Caco-2 (cell line): Measurements from ENCODE around the gene TM4SF5. TPM values are rescaled to one million over a fixed set of nuclear protein-coding genes. Genes with fewer than 3 reads are reported as not detected.

Source experiments
- BruUV-seq: library from RNA; stranded (reverse); fragments of 400-500 nt; replicated peaks from 2 replicates; lab custom pipeline; 2021; lab: Mats Ljungman, UMichigan
- CTCF ChIA-PET: fragments of 300-600 bp; sonication (Branson Sonifier 250); formaldehyde crosslinking; loops from one replicate; lab custom pipeline; 2022; ENCODE audit warnings: antibody characterized with exemption; lab: Charles Lee
- POLR2A ChIA-PET: fragments of 300-600 bp; sonication (Branson Sonifier 250); formaldehyde crosslinking; loops from one replicate; lab custom pipeline; 2022; ENCODE audit warnings: antibody characterized with exemption; lab: Charles Lee
- DNase-seq, 2 experiments: peaks; one replicate each; pipeline versions ENCODE4 v3.0.0 to v3.0.0-alpha.2; 2020 to 2022
- H3K27me3 ChIP-seq: replicated peaks from 2 replicates; pipeline ENCODE4 v1.6.0; 2011; ENCODE audit warnings: low read length; ENCODE audit not compliant: control insufficient read depth, insufficient read depth
- H3K36me3 ChIP-seq: 2 replicates; pipeline ENCODE4 v1.5.1; 2011; ENCODE audit warnings: low read length; ENCODE audit not compliant: control insufficient read depth, insufficient read depth
- H3K4me1 ChIP-seq: fragments of 250-450 bp; sonication (Bioruptor Pico); 2 replicates; pipeline ENCODE4 v1.5.1; 2020; ENCODE audit warnings: mild to moderate bottlenecking
- H3K4me3 ChIP-seq: 2 replicates; pipeline ENCODE4 v1.5.1; 2011; ENCODE audit warnings: low read depth, mild to moderate bottlenecking, control low read depth, low read length
- H3K9me3 ChIP-seq: fragments of 250-450 bp; sonication (Bioruptor Pico); 2 replicates; pipeline ENCODE4 v1.5.1; 2020; ENCODE audit warnings: mild to moderate bottlenecking, moderate library complexity
- H3K27ac Mint-ChIP-seq: one replicate; pipeline ENCODE4 v1.8.0; 2022; ENCODE audit warnings: mixed read lengths; ENCODE audit not compliant: unreplicated experiment
- H3K27me3 Mint-ChIP-seq: one replicate; pipeline ENCODE4 v1.8.0; 2022; ENCODE audit warnings: mixed read lengths; ENCODE audit not compliant: insufficient read depth, unreplicated experiment
- H3K36me3 Mint-ChIP-seq: one replicate; pipeline ENCODE4 v1.8.0; 2022; ENCODE audit warnings: mild to moderate bottlenecking, mixed read lengths; ENCODE audit not compliant: insufficient read depth, unreplicated experiment
- H3K4me1 Mint-ChIP-seq: one replicate; pipeline ENCODE4 v1.8.0; 2022; ENCODE audit warnings: low read depth, mixed read lengths; ENCODE audit not compliant: unreplicated experiment
- H3K4me3 Mint-ChIP-seq: one replicate; pipeline ENCODE4 v1.8.0; 2022; ENCODE audit warnings: mild to moderate bottlenecking, moderate library complexity, mixed read lengths; ENCODE audit not compliant: unreplicated experiment
- H3K9me3 Mint-ChIP-seq: one replicate; pipeline ENCODE4 v1.8.0; 2022; ENCODE audit warnings: mixed read lengths; ENCODE audit not compliant: unreplicated experiment
- intact Hi-C: fragments of 100-400 bp; cut with micrococcal nuclease; formaldehyde crosslinking; loops from one replicate; pipeline ENCODE4 v1.10.0; 2022; ENCODE audit not compliant: unreplicated experiment
- total RNA-seq: library from RNA; stranded (reverse); gene quantifications from 2 replicates; pipeline ENCODE4 v1.2.3, GENCODE V29; 2022
- TF ChIP-seq, protein P1 (sequence below), 2 experiments: fragments of 200-600 bp in 1 of 2; IDR thresholded peaks; 1 replicate in 1 of 2; 2 replicates in 1 of 2; pipeline versions ENCODE4 v1.5.1 to v1.8.0; 2011 to 2022; ENCODE audit warnings: antibody characterized with exemption in 1 of 2, control low read depth in 1 of 2, inconsistent platforms in 1 of 2, low read depth in 1 of 2, low read length in 1 of 2, mild to moderate bottlenecking in 1 of 2, moderate library complexity in 1 of 2; ENCODE audit not compliant: insufficient read depth in 1 of 2, severe bottlenecking in 1 of 2, unreplicated experiment in 1 of 2

Gene TM4SF5
- total RNA-seq, 1 experiment from 2014 or later = 9.9 TPM

DNA sequence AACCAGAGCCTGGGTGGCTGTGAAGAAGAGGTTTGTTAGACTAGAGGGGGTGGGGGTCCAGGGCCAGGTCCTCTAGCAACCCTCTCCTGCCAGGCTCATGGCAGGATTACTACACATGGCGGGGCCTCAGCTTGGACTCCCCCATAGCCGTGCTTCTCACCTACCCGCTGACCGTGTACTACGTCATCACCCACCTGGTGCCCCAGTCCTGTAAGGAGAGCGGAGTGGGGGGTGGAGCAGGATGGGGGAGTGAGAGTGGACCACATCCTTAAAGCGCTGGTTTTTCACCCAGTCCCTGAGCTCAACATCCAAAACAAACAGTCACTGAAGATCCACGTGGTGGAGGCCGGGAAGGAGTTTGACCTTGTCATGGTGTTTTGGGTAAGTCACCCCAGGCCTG lies 27.8 kb upstream of the TM4SF5 start:
- DNase-seq = no peak
- H3K27ac Mint-ChIP-seq = no peak overlapping the region
- no TSS peak for BruUV-seq
- TF ChIP-seq, protein P1, sequence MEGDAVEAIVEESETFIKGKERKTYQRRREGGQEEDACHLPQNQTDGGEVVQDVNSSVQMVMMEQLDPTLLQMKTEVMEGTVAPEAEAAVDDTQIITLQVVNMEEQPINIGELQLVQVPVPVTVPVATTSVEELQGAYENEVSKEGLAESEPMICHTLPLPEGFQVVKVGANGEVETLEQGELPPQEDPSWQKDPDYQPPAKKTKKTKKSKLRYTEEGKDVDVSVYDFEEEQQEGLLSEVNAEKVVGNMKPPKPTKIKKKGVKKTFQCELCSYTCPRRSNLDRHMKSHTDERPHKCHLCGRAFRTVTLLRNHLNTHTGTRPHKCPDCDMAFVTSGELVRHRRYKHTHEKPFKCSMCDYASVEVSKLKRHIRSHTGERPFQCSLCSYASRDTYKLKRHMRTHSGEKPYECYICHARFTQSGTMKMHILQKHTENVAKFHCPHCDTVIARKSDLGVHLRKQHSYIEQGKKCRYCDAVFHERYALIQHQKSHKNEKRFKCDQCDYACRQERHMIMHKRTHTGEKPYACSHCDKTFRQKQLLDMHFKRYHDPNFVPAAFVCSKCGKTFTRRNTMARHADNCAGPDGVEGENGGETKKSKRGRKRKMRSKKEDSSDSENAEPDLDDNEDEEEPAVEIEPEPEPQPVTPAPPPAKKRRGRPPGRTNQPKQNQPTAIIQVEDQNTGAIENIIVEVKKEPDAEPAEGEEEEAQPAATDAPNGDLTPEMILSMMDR (IDR thresholded peaks at IDR 0.05; ENCODE audit: insufficient read depth in 1 of 2, low read depth in 1 of 2, low read length in 1 of 2, severe bottlenecking in 1 of 2, unreplicated experiment in 1 of 2) = no peak
- intact Hi-C loops = no loop called here
- no peak overlapping the region for H3K4me3 Mint-ChIP-seq
- H3K9me3 Mint-ChIP-seq = no peaks in the 10 kb centered on the region
- Histone ChIP-seq H3K36me3 (no peaks in the 10 kb centered on the region), H3K4me1 (no peaks in the 10 kb centered on the region), H3K27me3 (no peaks in the 10 kb centered on the region), H3K4me3 (no peak overlapping the region), H3K9me3 (no peaks in the 10 kb centered on the region)
- CTCF ChIA-PET = no interaction called here
- H3K27me3 Mint-ChIP-seq = no peaks in the 10 kb centered on the region
- POLR2A ChIA-PET = no interaction called here
- H3K4me1 Mint-ChIP-seq = no peaks in the 10 kb centered on the region
- peaks cover 6% of the 10 kb centered on the region for H3K36me3 Mint-ChIP-seq

DNA sequence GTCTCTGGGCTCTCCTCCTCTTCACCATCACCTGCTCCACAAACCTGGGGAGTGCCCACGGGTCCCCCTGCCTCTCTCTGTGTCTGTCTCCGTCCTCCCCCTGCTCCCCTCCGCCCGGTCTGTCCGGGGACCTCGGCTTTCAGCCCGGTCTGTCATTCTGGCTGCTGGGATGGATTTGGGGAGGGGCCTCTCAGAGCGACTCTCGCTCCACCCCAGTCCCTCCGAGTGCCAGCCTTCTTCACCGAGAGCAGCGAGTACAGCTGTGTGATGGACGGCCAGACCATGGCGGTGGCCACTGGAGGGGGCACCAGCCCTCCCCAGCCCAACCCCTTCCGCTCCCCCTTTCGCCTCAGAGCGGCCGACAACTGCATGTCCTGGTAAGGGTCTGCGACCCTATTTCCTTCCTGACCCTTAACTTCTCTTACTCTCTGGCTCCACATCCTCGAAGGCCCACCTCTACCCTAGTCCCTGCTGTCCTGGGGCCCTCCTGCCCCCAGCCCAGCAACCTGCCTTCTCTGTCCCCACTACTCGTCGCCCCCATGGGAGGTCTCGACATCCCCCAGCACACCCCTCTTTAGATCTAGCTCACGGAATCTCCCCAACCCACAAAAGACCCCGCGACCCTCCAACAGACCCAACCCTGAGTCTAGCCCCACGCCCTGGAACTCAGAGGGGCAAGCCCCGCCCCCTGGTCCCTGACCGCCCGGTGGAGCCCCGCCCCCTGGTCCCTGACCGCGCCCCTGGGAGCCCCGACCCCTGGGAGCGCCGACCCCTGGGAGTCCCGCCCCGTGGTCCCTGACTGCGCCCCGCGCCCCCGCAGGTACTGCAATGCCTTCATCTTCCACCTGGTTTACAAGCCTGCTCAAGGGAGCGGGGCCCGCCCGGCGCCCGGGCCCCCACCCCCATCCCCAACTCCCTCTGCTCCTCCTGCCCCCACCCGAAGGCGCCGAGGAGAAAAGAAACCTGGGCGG lies 26.4 kb upstream of the TM4SF5 start:
- Mint-ChIP-seq H3K36me3 (peaks cover 2% of the 10 kb centered on the region), H3K4me1 (no peaks in the 10 kb centered on the region), H3K9me3 (no peaks in the 10 kb centered on the region), H3K27me3 (no peaks in the 10 kb centered on the region), H3K4me3 (no peak overlapping the region), H3K27ac (no peak overlapping the region)
- POLR2A ChIA-PET = no interaction called here
- H3K36me3 ChIP-seq = no peaks in the 10 kb centered on the region
- intact Hi-C loops = no loop called here
- H3K4me3 ChIP-seq = no peak overlapping the region
- no peak for DNase-seq
- H3K9me3 ChIP-seq = no peaks in the 10 kb centered on the region
- no peaks in the 10 kb centered on the region for H3K4me1 ChIP-seq
- CTCF ChIA-PET = no interaction called here
- no TSS peak for BruUV-seq
- no peaks in the 10 kb centered on the region for H3K27me3 ChIP-seq
- TF ChIP-seq, protein P1 (IDR thresholded peaks at IDR 0.05; ENCODE audit: insufficient read depth in 1 of 2, low read depth in 1 of 2, low read length in 1 of 2, severe bottlenecking in 1 of 2, unreplicated experiment in 1 of 2) = no peak

DNA sequence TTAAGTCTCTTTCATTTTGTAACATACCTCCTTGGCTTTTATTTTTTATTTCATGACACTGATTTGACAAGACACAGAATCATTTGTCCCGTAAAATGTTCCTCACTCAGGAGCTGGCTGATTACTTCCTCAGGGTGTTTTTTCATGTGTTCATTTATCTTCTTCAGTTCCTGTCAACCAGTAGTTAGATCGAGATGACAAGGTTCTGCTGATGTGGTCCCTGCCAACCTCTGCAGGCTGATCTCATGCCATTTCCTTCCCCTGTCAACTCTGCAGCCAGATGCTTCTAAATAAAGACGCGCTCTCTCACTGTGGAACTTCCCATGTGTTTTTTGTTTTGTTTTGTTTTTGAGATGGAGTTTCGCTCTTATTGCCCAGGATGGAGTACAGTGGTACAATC lies 23.8 kb upstream of the TM4SF5 start:
- CTCF ChIA-PET = no interaction called here
- no peaks in the 10 kb centered on the region for H3K27me3 Mint-ChIP-seq

More for the DNA sequence above, 23.8 kb upstream of the TM4SF5 start:
- Histone ChIP-seq H3K4me3 (no peak overlapping the region), H3K9me3 (no peaks in the 10 kb centered on the region), H3K27me3 (no peaks in the 10 kb centered on the region), H3K4me1 (no peaks in the 10 kb centered on the region), H3K36me3 (no peaks in the 10 kb centered on the region)
- Mint-ChIP-seq H3K4me1 (no peaks in the 10 kb centered on the region), H3K9me3 (no peaks in the 10 kb centered on the region), H3K27ac (no peak overlapping the region), H3K36me3 (no peaks in the 10 kb centered on the region), H3K4me3 (no peak overlapping the region)
- BruUV-seq = no TSS peak
- POLR2A ChIA-PET = no interaction called here
- no peak for DNase-seq
- intact Hi-C loops = no loop called here
- TF ChIP-seq, protein P1 (IDR thresholded peaks at IDR 0.05; ENCODE audit: insufficient read depth in 1 of 2, low read depth in 1 of 2, low read length in 1 of 2, severe bottlenecking in 1 of 2, unreplicated experiment in 1 of 2) = no peak
